ENCODE measurements around the gene RERE. TPM values are rescaled to one million over a fixed set of nuclear protein-coding genes. Genes with fewer than 3 reads are reported as not detected.

RERE gene
- total and polyA plus RNA-seq, 2 donors (not counting 3 experiments of a cell fraction or from before 2014, with no cell fraction given), result 14.1 to 113 TPM

- Histone ChIP-seq H3K9me1 (replicated peaks; ENCODE audit: control insufficient read depth, extremely low read depth, insufficient read depth, low read length) (no peaks in the 10 kb centered on the region), H3K79me2 (ENCODE audit: control insufficient read depth, insufficient read depth, low read length) (no peaks in the 10 kb centered on the region), H3K36me3 (ENCODE audit: control insufficient read depth in 2 of 2, extremely low read depth in 1 of 2, insufficient read depth in 2 of 2, low read length in 2 of 2) (peaks cover 0 to 2% of the 10 kb centered on the region in 2 experiments), H3K4me2 (ENCODE audit: insufficient read depth, low read length) (no peak overlapping the region), H2AFZ (ENCODE audit: low read depth, low read length) (no peak overlapping the region), H3K9me3 (replicated peaks; ENCODE audit: control insufficient read depth, insufficient read depth, low read length) (no peaks in the 10 kb centered on the region), H3K4me1 (ENCODE audit: control insufficient read depth, extremely low read depth, insufficient read depth, low read length) (peaks cover 2% of the 10 kb centered on the region), H4K20me1 (replicated peaks; ENCODE audit: control insufficient read depth, extremely low read depth, insufficient read depth, low read length) (no peaks in the 10 kb centered on the region), H3K9ac (replicated peaks; ENCODE audit: extremely low read depth, insufficient read depth, low read length) (no peak overlapping the region), H3K4me3 (replicated peaks in 1 of 3; ENCODE audit: insufficient read depth in 1 of 3, low read depth in 1 of 3, low read length in 3 of 3) (no peak overlapping the region), H3K27ac (ENCODE audit: insufficient read depth, low read depth, low read length) (no peak overlapping the region), H3K27me3 (ENCODE audit: control insufficient read depth in 2 of 2, insufficient read depth in 2 of 2, low read length in 2 of 2) (no peaks in the 10 kb centered on the region)
- DNase-seq (ENCODE audit: low read depth, low spot score) (no peak), FAIRE-seq (no peak)
- ChIA-PET CTCF (interaction anchor here (1.9 kb wide), 1 partner anchor 12 kb away, joined by 4 read pairs; no protein-coding TSS in a partner anchor), POLR2A (no interaction called here)
- TF ChIP-seq MAX (IDR thresholded peaks at IDR 0.05; ENCODE audit: insufficient read depth, insufficient read length) (no peak), POLR2AphosphoS5 (IDR thresholded peaks at IDR 0.05; ENCODE audit: insufficient read depth, low read depth, low read length) (no peak), POLR2A (IDR thresholded peaks at IDR 0.05; ENCODE audit: low read depth, low read length) (no peak), EZH2 (IDR thresholded peaks at IDR 0.05; ENCODE audit: borderline replicate concordance, low read depth, low read length, severe bottlenecking) (no peak), GATA2 (IDR thresholded peaks at IDR 0.05; ENCODE audit: insufficient read depth, insufficient read length, low read depth, low read length) (no peak)
- intact Hi-C loops (cut with micrococcal nuclease), result no loop called here
- BruUV-seq (replicated peaks), result no TSS peak
- dilution Hi-C loops (cut with MboI; ENCODE audit: extremely low pct_ligation_motif_present, low sequenced_read_pairs), result no loop called here
These were observed 367.1 kb downstream of the RERE start for GRCh38 chr1:8450312-8450711.

GRCh38 chr1:8448911-8449661, 368.4 kb downstream of the RERE start:
- Histone ChIP-seq H3K4me1 (ENCODE audit: control insufficient read depth, extremely low read depth, insufficient read depth, low read length) (no peaks in the 10 kb centered on the region), H4K20me1 (replicated peaks; ENCODE audit: control insufficient read depth, extremely low read depth, insufficient read depth, low read length) (no peaks in the 10 kb centered on the region), H3K27ac (ENCODE audit: insufficient read depth, low read depth, low read length) (no peak overlapping the region), H3K9me1 (replicated peaks; ENCODE audit: control insufficient read depth, extremely low read depth, insufficient read depth, low read length) (no peaks in the 10 kb centered on the region), H3K27me3 (ENCODE audit: control insufficient read depth in 2 of 2, insufficient read depth in 2 of 2, low read length in 2 of 2) (no peaks in the 10 kb centered on the region), H3K4me3 (replicated peaks in 1 of 3; ENCODE audit: insufficient read depth in 1 of 3, low read depth in 1 of 3, low read length in 3 of 3) (no peak overlapping the region), H2AFZ (ENCODE audit: low read depth, low read length) (no peak overlapping the region), H3K9me3 (replicated peaks; ENCODE audit: control insufficient read depth, insufficient read depth, low read length) (no peaks in the 10 kb centered on the region), H3K79me2 (ENCODE audit: control insufficient read depth, insufficient read depth, low read length) (no peaks in the 10 kb centered on the region), H3K4me2 (ENCODE audit: insufficient read depth, low read length) (no peak overlapping the region), H3K36me3 (ENCODE audit: control insufficient read depth in 2 of 2, extremely low read depth in 1 of 2, insufficient read depth in 2 of 2, low read length in 2 of 2) (peaks cover 0 to 2% of the 10 kb centered on the region in 2 experiments), H3K9ac (replicated peaks; ENCODE audit: extremely low read depth, insufficient read depth, low read length) (no peak overlapping the region)
- no TSS peak for BruUV-seq (replicated peaks)
- DNase-seq (ENCODE audit: low read depth, low spot score) (no peak), FAIRE-seq (no peak)
- ChIA-PET CTCF (interaction anchor here (0.5 to 1.2 kb wide), 2 partner anchors 10 to 739 kb away, joined by 3 to 4 read pairs; no protein-coding TSS in a partner anchor), POLR2A (no interaction called here)
- TF ChIP-seq GATA2 (IDR thresholded peaks at IDR 0.05; ENCODE audit: insufficient read depth, insufficient read length, low read depth, low read length), result no peak
- no peak for TF ChIP-seq FOS (IDR thresholded peaks at IDR 0.05; ENCODE audit: borderline replicate concordance, insufficient read depth, low read length)
- no peak for TF ChIP-seq POLR2A (IDR thresholded peaks at IDR 0.05; ENCODE audit: low read depth, low read length)
- TF ChIP-seq, protein P1, sequence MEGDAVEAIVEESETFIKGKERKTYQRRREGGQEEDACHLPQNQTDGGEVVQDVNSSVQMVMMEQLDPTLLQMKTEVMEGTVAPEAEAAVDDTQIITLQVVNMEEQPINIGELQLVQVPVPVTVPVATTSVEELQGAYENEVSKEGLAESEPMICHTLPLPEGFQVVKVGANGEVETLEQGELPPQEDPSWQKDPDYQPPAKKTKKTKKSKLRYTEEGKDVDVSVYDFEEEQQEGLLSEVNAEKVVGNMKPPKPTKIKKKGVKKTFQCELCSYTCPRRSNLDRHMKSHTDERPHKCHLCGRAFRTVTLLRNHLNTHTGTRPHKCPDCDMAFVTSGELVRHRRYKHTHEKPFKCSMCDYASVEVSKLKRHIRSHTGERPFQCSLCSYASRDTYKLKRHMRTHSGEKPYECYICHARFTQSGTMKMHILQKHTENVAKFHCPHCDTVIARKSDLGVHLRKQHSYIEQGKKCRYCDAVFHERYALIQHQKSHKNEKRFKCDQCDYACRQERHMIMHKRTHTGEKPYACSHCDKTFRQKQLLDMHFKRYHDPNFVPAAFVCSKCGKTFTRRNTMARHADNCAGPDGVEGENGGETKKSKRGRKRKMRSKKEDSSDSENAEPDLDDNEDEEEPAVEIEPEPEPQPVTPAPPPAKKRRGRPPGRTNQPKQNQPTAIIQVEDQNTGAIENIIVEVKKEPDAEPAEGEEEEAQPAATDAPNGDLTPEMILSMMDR (IDR thresholded peaks at IDR 0.05; ENCODE audit: extremely low read depth in 1 of 2, insufficient read depth in 1 of 2, low read depth in 1 of 2, low read length in 2 of 2), result no peak
- TF ChIP-seq POLR2AphosphoS5 (IDR thresholded peaks at IDR 0.05; ENCODE audit: insufficient read depth, low read depth, low read length), result no peak
- no peak for TF ChIP-seq EZH2 (IDR thresholded peaks at IDR 0.05; ENCODE audit: borderline replicate concordance, low read depth, low read length, severe bottlenecking)
- no peak for TF ChIP-seq JUN (IDR thresholded peaks at IDR 0.05; ENCODE audit: borderline replicate concordance, insufficient read depth, insufficient read length, low read depth)
- TF ChIP-seq MYC (IDR thresholded peaks at IDR 0.05; ENCODE audit: low read depth, low read length), result no peak
- TF ChIP-seq MAX (IDR thresholded peaks at IDR 0.05; ENCODE audit: insufficient read depth, insufficient read length), result no peak
- dilution Hi-C loops (cut with MboI; ENCODE audit: extremely low pct_ligation_motif_present, low sequenced_read_pairs), result no loop called here
- intact Hi-C loops (cut with micrococcal nuclease), result no loop called here
